ENCODE results near the gene PLPP4.

PLPP4 gene

GRCh38 chr10:120432209-120432608, 24.8 kb upstream of the PLPP4 start:
- no peak for TF ChIP-seq CTCF (IDR thresholded peaks at IDR 0.05; ENCODE audit: low read depth, low read length, missing control alignments)
- no peak overlapping the region for H3K4me3 ChIP-seq (ENCODE audit: low read depth, low read length)
- DNase-seq (ENCODE audit: low read depth): no peak

- TF ChIP-seq CTCF (IDR thresholded peaks at IDR 0.05; ENCODE audit: low read depth, low read length, missing control alignments): no peak
- H3K4me3 ChIP-seq (ENCODE audit: low read depth, low read length): no peak overlapping the region
- no peak for DNase-seq (ENCODE audit: low read depth)
Measured at GRCh38 chr10:120433141-120433540, 23.9 kb upstream of the PLPP4 start.

- TF ChIP-seq CTCF (IDR thresholded peaks at IDR 0.05; ENCODE audit: low read depth, low read length, missing control alignments): no peak
- H3K4me3 ChIP-seq (ENCODE audit: low read depth, low read length): no peak overlapping the region
- no peak for DNase-seq (ENCODE audit: low read depth)
Measured at GRCh38 chr10:120436439-120437112, 20.5 kb upstream of the PLPP4 start.

GRCh38 chr10:120437541-120437940, 19.5 kb upstream of the PLPP4 start:
- DNase-seq (ENCODE audit: low read depth): no peak
- H3K4me3 ChIP-seq (ENCODE audit: low read depth, low read length): no peak overlapping the region
- no peak for TF ChIP-seq CTCF (IDR thresholded peaks at IDR 0.05; ENCODE audit: low read depth, low read length, missing control alignments)

GRCh38 chr10:120451968-120452367, 5.1 kb upstream of the PLPP4 start:
- H3K4me3 ChIP-seq (ENCODE audit: low read depth, low read length): no peak overlapping the region
- no peak for DNase-seq (ENCODE audit: low read depth)
- no peak for TF ChIP-seq CTCF (IDR thresholded peaks at IDR 0.05; ENCODE audit: low read depth, low read length, missing control alignments)

- no peak overlapping the region for H3K4me3 ChIP-seq (ENCODE audit: low read depth, low read length)
- DNase-seq (ENCODE audit: low read depth): no peak
- no peak for TF ChIP-seq CTCF (IDR thresholded peaks at IDR 0.05; ENCODE audit: low read depth, low read length, missing control alignments)
Measured at GRCh38 chr10:120453319-120453718, 3.7 kb upstream of the PLPP4 start.

GRCh38 chr10:120453886-120454285, 3.1 kb upstream of the PLPP4 start:
- DNase-seq (ENCODE audit: low read depth): peak; percentile 7
- H3K4me3 ChIP-seq (ENCODE audit: low read depth, low read length): no peak overlapping the region
- no peak for TF ChIP-seq CTCF (IDR thresholded peaks at IDR 0.05; ENCODE audit: low read depth, low read length, missing control alignments)
